LNCAP (cell line): Measurements from ENCODE around the gene FKBP8.

Experiments
- TF ChIP-seq, protein P1 (sequence below): fragments of 450-650 bp; IDR thresholded peaks from 2 replicates; pipeline ENCODE4 v1.5.1; 2017; ENCODE audit warnings: mild to moderate bottlenecking

Gene FKBP8

DNA sequence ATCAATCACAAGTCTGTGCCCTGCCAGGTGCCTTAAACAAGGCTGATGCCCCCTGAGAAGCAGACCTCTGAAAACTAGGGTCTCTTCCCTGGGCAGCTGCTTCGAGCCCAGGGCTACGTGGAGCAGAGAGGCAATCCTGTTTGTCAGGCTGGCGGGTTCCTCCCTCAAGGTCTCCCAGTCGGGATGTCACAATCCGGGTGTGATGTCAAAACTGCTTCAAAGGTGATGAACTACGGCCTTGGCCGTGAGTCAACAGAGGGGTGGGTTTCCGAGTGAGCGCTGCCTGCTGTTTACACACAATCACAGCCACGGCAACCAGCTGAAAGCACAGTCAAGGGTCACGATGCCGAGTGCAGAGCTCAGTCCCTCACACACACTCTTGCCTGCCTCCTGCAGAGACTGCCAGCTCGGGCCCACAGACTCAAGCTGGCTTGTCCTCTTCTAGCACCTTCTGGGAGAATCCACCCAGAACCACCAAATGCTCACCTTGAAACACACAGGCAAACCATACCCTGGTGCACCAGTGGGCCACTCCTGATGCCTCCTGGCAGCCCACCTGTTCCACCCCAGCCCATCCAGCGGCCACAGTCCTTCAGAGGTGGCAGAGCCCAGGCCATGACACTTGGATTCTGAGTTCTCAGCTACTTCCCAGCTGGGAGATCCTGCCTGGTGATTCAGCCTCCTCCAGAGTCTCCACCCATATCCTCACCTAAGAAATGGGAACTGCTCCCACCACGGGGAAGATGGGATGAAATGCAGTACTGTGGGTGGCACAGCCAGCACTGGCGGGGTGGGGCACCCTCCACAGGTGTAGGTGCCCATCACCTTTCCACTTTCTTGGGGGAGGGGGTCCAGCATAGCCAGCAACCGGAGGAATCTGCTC is 28.3 kb downstream of the FKBP8 start:
- TF ChIP-seq, protein P1, sequence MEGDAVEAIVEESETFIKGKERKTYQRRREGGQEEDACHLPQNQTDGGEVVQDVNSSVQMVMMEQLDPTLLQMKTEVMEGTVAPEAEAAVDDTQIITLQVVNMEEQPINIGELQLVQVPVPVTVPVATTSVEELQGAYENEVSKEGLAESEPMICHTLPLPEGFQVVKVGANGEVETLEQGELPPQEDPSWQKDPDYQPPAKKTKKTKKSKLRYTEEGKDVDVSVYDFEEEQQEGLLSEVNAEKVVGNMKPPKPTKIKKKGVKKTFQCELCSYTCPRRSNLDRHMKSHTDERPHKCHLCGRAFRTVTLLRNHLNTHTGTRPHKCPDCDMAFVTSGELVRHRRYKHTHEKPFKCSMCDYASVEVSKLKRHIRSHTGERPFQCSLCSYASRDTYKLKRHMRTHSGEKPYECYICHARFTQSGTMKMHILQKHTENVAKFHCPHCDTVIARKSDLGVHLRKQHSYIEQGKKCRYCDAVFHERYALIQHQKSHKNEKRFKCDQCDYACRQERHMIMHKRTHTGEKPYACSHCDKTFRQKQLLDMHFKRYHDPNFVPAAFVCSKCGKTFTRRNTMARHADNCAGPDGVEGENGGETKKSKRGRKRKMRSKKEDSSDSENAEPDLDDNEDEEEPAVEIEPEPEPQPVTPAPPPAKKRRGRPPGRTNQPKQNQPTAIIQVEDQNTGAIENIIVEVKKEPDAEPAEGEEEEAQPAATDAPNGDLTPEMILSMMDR = no peak

DNA sequence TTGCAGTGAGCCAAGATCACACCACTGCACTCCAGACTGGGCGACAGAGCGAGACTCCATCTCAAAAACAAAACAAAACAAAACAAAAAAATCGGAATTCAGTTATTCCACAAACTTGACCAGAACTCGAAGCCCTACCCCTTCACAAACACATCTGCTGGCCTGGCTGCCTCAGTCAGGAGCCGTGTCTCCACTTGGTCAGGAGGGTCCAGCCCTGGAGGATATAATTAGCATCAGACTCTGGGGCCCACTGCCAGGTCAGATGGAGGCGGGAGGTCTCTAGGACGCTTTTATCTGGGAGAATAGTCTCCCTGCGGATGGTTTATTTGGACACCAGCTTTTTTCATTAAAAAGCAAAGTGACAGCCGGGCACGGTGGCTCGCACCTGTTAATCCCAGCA is 29.5 kb downstream of the FKBP8 start:
- TF ChIP-seq, protein P1 = no peak

DNA sequence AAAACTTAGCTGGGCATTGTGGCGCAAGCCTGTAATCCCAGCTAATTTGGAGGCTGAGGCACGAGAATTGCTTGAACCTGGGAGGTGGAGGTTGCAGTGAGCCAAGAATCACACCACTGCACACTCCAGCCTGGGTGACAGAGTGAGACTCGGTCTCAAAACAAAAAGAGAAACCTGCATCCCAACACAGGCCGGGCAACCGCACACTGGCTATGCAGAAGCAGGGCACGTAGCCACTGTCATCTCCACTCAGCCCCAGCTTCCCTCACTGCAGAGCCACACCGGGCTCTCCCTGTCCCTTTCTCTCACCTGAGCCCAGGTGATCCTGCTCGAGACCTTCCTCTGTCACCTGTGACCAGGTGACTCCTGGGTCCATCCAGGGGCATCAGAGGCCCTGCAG is 33.2 kb downstream of the FKBP8 start:
- TF ChIP-seq, protein P1 = no peak

DNA sequence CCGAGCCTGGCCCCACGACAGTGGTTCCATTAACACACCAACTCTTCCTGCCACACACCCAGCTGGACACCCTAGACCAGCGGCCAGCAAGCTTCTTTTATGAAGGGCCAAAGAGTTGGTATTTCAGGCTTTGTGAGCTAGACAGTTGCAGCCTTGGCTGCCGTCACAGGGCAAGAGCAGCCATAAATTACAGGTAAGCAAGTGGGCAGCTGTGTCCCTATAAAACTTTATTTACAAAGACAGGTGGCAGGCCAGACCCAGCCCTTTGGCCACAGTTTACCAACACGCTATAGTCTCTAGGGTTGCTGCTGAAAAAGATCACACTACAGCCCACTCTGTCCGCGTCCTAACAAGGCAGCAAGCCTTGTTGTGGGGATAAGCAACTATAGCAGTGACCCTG is 34.8 kb downstream of the FKBP8 start:
- TF ChIP-seq, protein P1 = no peak

DNA sequence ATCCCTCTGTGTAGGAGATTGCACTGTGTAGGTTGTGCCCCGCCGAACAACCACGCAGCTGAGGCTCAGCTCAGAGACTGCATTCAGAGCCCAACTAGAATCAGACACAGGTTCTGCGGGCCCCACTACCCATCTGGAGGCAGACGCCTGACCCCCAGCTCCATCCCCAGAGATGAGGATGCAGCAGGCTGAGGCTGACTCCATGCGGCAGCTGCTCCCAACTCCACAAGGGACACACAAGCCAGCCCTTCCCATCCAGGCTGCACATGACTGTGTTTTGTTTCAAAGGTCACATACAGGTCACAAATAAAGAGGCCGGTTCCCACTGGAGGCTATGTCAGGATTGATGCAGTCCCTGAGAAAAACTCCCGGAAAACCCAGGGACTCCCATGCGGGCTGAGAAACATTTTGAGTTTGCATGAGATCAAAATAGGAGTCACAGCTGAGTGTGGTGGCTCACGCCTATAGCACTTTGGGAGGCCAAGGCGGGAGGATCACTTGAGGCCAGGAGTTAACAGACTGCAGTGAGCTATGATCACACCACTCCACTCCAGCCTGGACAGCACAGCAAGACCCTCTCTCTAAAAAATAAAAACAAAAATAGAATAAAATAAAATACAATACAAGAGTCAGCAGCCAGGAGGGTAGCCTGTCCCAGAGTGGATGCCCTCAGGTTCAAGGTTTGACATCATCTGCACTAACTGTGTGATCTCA is 35.5 kb downstream of the FKBP8 start:
- TF ChIP-seq, protein P1 = no peak

DNA sequence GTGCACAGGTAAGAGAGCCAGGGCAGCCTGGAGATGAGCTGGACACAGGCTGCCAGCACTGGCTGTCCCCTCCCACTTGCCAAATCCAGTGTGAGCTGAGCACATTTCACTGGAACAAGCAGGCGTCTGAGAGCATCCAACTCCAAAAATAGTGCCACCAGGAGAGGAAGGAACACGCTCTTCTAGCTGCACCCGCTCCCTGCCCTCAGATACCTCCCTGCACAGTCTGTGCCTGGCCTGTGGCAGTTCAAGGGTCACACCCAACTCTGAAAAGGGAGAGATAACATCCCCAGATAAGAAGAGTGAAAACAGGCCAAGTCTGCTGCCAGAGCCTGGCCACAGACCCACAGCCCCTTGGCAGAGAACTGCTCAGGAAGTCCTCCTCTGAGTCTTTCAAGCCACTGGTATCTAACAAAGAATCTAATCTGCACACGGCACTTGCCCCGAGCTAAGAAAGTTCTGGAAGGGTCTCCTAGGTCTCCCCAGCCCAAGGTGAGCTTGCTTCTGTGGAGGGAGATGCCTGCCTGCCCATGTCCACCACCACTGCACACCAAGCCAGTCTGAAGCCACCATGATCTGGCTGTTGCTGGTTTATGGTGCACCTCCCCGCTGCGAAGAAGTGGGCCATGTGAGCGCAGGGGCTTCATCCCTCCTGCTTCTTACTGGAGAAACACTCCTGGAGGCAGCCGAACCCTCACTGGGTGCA is 36.2 kb downstream of the FKBP8 start:
- TF ChIP-seq, protein P1 = no peak

DNA sequence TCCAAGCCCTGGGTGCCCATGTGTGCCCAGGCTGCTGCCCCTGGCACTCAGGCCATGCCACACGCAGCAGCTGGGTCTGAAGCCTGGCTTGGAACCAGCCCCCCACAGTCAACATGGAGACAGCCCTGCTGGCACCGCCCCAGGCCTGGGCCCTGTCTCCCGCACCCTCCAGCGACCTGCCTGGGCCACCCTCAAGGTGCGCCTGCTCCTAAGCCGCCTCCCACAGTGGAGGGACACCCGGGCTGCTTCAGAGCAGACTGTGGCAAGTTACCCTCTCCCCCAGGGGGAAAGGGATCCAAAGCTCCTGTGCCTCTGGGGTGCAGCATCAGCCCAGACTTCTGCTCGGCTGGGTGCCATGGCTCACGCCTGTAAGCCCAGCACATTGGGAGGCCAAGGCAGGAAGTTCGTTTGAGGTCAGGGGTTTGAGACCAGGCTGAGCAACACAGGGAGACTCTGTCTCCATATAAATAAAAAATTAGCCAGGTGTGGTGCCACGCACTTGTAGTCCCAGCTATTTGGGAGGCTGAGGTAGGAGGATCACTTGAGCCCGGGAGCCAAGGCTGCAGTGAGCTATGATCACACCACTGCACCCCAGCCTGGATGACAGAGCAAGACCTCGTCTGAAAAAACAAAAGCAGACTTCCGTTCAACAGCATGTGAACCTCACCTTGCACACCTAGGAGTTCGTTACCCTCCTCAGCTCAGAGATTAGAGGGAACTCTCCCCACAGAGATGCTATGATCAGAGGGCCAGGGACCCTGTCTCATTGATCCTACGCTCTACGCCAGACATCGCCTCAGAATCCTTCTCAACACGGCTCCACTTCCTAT is 37.1 kb downstream of the FKBP8 start:
- TF ChIP-seq, protein P1 = no peak
